Ishikawa (cell line): ENCODE data around the gene FLYWCH1.

ENCODE experiments used
- CREB1 ChIP-seq: IDR thresholded peaks from 2 replicates; pipeline ENCODE4 v1.6.1; 2012; ENCODE audit warnings: low read depth
- MAX ChIP-seq: IDR thresholded peaks from 2 replicates; pipeline ENCODE4 v1.6.1; 2012
- RAD21 ChIP-seq: IDR thresholded peaks from 2 replicates; pipeline ENCODE4 v1.6.1; 2012; ENCODE audit warnings: low read depth
- REST ChIP-seq: IDR thresholded peaks from 2 replicates; pipeline ENCODE4 v1.6.1; 2012; ENCODE audit warnings: low read depth, mild to moderate bottlenecking
- TAF1 ChIP-seq: IDR thresholded peaks from 2 replicates; pipeline ENCODE4 v1.6.1; 2012; ENCODE audit warnings: low read depth, mild to moderate bottlenecking
- TEAD4 ChIP-seq: IDR thresholded peaks from 2 replicates; pipeline ENCODE4 v1.6.1; 2012
- YY1 ChIP-seq: IDR thresholded peaks from 2 replicates; pipeline ENCODE4 v1.6.1; 2012; ENCODE audit warnings: low read depth

DNA sequence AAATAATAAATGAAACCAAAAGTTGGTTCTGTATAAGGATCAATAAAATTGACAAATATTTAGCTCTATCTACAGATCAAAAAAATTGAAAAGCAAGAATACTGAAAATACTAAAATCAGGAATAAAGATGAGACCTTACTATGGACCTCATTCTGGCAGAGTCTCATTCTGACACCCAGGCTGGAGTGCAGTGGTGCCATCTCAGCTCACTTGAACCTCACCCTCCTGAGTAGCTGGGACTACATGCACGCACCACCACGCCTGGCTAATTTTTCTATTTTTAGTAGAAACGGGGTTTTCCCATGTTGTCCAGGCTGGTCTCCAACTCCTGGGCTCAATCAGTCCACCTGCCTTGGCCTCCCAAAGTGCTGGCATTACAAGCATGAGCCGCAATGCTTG, 30.3 kb downstream of the FLYWCH1 start:
- TF ChIP-seq RAD21 (no peak), TEAD4 (no peak), REST (no peak), YY1 (no peak), MAX (no peak), CREB1 (no peak), TAF1 (no peak)
